Activated gamma-delta T cell (primary cell): Measurements from ENCODE around the gene C1QTNF6.

Source experiments
- DNase-seq: peaks from one replicate; lab custom pipeline; 2025; lab: John Stamatoyannopoulos, UW

The C1QTNF6 gene

DNA sequence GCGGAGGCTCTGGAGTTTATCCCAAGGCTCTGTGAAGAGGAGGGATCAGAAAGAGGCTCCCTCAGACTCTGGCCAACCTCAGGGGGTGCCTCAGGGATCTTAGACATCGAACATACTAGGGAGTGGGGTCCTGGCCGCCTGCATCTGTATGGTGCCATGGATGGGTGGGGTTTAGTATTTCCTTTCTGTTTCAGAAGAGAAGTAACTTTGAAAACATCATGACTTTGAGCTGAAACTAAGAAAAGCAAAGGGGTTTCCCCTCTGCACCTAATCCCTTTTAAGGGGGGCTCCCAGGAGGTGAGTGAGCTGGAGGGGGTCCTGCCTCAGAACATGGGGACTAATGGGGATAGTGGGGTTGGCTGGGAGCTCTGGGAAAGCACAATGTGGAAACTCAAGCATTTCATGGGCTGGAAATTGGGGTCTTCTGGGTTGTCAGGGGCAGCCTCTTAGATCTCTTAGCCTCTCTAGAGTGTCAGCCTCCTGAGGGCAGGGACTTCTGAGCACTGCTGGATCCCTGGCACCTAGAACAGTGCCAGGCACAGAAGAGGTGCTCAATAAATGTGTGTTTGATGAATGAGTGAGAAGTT, 36.0 kb upstream of the C1QTNF6 start:
- no peak for DNase-seq

DNA sequence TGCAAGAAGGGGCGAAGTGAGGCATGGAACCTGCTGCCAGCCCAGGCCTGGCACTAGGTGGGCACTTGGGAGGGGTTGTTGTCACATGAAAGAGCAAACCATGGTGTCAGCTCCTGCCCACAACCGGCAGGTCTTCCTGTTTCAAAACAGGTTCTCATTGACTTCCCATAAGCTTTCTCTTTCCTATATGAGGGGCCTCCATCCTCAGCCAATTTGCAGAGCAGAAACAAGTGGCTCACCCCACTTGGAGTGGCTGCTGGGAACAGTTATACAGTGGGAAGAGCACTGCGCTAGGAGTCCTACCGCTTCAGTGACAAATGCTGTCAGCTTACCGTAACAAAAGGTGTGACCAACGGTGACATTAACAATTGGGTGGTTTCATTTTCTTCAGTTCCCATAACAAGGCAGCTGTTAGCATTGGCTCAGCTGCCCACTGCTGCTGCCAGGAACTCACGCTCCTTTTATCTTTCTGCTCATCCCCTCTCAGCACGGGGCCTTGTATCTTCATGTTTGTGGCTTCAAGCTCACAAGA, 34.5 kb upstream of the C1QTNF6 start:
- no peak for DNase-seq

DNA sequence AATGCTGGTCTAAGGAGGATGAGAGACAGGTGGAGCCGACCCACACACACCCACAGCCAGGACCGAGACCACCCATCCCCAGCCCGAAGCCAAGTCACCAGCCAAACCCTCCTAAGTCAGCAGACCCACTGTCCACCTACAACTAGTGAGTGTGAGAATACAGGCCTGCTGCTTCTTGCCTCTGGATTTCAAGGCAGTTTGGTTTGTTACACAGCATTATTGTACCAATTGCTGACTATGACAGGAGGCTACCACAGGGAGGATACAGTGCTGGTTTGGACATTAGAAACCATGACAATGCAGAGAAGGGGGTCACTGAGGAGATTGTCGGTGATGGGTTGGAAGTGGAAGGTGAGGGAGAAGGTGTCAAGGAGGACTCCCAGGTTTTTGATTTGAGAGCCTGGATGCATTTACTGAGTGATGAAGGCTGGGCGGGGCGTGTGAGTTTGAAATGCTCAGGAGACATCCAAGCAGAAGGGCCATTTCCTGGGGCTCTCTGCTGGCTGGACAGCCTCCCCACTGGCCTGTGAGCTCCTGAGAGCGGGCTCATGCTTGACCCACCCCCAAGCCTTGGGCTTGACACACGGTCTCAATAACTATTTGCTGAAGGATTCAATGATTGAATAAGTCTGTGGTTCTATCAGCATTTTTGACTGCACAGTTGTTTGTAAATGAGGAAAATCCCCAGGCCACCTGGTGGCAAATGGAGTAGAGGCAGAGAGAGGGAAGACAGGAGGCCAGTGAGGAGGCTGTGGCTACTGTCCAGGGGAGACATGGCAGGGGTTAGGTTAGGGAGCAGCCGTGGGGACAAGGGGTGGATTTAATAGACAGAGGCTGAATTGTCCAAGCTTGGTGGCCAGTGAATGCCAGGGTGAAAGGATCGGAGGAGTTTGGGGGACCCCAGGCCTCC, 33.6 kb upstream of the C1QTNF6 start:
- no peak for DNase-seq

DNA sequence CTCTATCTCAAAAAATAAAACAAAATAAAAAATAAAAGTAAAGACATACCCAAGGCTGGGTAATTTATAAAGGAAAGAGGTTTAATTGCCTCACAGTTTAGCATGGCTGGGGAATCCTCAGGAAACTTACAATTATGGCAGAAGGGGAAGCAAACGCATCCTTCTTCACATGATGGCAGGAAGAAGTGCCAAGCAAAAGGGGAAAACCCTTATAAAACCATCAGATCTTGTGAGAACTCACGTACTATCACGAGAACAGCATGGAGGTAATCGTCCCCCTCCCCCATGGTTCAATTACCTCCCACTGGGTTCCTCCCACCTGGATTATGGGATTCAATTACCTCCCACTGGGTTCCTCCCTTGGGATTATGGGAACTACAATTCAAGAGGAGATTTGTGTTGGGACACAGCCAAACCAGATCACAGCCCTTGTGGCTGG, 32.5 kb upstream of the C1QTNF6 start:
- no peak for DNase-seq

DNA sequence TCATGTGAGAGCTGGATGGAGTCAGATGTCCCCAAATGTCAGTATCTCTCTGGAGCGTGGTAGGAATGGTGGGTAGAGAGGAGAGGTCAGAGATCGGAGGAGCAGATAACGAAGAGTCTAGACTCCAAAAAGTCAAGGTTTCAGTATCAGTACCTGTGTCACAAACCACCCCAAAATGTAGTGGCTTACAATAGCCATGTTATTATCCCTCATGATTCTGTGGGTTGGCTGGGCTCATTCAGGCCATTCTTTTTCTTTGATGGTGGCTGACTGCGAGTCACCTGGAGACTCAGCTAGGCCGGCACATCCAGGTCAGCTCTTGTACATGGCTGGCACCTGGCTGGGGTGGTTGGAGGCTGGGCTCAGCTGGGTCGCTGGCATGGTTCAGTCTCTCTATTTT, 31.5 kb upstream of the C1QTNF6 start:
- no peak for DNase-seq

DNA sequence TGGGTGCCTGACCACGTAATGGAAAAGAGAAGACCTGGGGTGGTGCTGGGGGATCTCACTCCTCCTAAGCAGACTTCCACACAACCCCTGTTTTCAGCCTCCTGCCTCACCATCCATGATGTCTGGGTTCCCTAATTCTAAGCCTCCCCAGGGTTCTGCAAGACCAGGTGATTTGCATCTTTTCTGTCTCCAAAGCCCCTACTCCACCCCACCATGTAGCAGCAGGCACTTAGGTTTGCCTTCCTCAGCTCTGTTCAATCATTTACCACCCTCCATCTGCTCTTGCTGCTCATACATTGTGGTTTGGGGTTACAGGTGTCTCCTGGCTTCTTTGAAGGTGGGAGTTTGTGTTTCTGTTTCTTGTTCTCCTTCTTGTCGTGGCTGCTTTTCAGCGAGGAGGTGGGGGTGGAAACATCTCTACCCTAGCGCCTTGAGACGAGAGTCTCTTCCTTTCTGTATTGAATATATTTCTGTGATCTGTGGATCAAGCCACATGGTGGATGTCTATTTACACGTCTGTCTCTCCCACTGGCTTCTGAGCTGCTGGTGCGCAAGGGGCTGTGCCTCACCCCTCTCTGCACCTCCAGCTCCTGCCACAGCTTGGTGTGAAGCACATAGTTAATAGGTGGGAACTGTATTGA, 30.8 kb upstream of the C1QTNF6 start:
- DNase-seq, result no peak

DNA sequence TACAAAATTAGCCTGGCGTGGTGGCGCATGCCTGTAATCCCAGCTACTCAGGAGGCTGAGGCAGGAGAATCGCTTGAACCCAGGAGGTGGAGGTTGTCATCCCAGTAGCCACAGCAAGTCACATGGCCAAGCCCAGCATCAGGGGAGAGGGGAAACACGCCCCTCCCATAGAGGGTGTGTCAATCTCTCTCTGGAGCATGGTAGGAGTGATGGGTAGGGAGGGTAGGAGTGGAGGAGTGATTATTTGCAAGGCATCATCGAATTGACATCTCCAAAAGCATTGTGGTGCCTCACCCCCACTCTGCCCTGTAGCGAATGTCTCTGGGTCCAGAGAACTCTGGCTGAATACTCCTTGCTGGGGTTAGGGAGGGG, 30.3 kb upstream of the C1QTNF6 start:
- DNase-seq, result no peak

DNA sequence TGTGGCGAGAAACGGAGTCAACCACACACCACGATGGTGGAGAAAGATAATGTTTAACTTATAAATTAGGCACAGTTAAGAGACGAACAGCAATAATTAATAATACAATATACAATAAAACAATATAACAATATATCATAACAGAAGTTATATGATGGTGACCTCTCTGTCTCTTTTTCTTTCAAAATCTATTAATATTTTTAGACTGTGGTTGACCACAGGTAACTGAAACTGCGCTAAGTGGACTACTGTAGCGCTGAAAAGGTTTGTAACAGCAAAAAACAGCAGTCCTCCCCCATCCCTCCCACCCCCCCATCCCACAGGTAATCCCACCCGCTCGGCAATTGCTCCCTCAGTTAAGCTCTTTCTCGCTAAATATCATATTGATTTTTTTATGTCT, 27.8 kb upstream of the C1QTNF6 start:
- no peak for DNase-seq

DNA sequence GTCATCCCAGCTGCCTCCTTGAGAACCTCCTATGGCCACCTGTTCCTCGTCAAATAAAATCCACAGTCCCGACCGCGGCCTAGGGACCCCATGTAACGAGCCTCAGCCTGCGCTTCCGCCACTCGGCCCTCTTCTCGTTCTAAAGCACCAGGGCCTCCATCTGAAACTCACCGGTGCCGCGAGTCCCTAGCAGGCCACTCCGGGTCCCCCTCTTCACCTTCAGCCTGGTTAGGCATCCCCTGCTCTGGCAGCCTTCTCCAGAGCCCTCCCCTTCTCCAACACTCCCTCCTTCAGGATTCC, 26.6 kb upstream of the C1QTNF6 start:
- no peak for DNase-seq

DNA sequence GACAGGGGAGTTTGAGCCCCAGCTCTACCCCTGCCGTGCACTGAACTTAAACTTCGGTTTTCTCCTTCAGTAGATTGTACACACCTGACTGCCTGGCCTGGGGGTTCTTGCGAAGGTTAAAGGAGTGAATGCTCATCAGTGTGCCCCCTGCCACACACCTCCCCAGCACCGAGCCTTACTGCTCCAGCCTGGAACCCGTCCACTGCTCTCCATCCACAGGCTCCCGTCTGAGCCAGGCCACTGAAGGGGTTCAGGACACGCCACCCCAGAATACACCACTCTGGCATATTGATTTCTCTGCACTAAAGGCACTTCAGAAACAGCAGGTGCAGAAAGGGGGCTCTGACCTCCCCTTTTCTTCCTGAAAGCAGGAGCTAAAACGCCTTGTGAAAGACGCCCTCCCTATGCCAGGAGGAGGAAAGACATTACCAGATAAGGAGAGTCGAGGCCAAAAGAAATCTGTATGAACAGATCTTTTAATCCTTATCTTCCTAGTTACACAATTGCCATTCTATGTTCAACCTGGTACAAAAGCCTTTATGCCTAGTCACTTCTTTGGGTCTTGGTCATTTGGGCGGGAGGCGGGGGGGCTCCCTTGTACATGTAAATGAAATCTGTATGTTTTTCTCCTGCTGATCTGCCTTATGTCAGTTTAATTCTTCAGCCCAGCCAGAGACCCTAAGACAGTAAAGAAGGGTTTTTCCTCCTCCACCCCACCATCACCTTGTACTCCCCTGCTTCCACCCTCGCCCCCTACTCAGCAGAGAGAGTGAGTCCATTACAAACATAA, 26.1 kb upstream of the C1QTNF6 start:
- DNase-seq, result no peak

DNA sequence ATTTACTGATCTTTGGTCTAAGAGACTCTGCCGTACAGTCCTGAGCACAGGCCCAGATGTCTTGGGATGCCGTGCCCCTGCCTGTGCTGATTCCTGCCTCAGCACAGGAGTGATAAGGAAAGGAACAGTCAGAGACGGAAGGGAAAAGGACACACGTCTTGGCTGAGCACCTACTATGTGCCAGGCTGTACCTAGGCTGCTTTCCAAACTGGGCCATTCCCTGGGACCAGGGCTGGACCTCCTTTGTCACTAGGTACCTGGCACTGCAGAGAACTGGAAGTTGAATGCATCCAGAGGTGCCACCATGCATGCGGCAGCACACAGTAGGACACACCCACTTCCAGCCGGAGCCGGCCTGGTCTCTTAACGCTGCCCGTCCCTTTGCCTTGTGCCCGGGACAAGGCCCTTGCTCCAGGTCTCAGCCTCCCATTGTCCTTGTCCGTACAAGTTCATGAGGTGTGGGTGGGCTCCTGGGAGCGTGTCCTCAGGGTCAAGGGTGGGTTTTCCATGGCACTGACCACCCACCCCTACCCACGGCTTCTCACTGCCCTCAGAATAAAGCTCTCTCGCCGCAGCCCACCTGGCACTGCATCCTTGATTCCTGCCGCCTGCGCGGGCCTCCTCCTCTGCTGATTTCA, 25.3 kb upstream of the C1QTNF6 start:
- no peak for DNase-seq

DNA sequence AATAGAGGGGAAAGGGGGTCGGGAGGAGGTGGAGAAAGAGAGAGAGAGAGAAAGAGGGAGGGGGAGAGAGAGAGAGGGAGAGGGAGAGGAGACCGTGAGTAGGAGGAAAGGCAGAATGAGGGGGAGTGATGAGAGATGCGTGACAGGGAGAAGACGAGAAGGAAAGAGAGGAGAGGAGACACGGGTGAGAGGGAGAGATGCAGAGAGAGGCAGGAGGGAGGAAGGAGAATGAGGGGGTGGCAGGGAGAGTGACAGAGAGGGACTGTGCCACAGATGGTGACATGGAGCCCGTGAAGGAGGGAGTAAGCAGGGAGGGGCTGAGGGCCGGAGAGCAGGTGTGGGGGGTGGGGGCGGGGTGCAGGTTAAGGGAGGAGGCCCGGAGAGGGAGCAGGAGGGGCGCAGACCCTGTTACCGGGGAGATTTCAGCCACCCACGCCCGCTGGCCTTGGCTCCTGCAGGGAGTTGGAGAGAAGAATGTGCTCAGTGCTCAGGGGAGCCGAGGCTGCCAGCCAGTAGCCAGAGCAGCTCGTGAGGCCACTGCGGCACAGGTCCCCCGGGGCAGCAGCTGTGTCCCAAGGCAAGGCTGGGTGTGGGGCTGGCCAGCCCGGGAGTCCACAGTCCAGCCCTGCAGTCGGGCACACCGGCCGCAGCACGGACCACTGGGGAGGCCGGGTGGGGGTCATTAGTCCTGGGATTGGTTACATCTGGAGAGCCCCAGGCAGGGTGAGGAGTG, 24.3 kb upstream of the C1QTNF6 start, which contains the start of gene SSTR3:
TSS of gene SSTR3 (minus strand) at position 304 of the 733 bp plus-strand sequence. CDS start 4,674 bp downstream, outside the sequence.
- no peak for DNase-seq

DNA sequence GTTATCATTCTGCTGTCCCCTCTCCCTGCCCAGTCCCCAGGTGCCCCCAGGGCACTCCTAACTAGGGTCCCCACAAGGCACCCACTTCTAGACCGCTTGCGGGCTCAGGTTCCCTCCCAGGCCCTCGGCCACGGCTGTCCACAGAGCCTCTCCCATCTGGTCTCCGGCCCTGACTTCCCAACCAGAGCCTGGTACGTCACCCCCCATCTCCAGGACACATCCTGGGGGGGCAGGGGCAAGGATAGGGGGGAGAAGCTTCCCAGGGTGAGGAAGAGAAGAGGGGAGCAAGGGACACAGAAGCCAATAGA, 23.8 kb upstream of the C1QTNF6 start:
- no peak for DNase-seq

DNA sequence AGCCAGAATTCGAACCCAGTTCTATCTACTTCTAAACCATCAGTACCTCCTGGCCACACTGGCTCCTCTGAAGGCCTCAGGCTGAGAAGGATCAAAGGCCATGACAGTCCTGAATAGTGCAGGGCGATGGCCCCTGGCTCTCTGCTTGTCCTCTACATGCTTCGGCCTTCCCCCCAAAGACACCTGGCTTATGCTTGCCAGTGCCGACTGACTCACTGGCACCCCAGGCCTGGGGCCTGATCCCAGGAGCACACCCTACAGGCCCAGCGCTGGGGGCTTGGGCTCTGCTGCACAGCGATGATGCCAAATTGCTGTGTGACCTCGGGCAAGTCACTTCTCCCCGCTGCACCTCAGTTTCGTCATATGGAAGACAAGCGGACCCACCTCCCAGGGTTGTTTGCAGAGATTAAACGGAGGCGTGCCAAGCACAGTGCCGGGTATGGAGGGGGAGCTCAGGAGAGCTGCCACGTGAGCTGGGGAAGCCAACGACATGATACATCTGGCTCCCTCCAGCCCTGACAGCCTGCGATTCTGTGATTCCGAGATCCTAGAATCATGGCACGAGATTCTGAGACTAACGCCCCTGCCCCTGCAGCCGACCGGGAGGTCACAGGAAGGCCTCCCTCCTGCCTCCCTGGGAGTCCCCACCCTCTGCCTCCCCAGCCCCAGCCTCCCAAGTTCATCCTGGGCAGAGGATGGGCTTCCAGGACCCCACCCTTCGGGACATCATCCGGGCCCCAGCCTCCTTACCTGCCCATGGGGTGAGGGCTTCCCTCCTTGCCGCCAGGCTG, 23.2 kb upstream of the C1QTNF6 start:
- DNase-seq, result no peak

DNA sequence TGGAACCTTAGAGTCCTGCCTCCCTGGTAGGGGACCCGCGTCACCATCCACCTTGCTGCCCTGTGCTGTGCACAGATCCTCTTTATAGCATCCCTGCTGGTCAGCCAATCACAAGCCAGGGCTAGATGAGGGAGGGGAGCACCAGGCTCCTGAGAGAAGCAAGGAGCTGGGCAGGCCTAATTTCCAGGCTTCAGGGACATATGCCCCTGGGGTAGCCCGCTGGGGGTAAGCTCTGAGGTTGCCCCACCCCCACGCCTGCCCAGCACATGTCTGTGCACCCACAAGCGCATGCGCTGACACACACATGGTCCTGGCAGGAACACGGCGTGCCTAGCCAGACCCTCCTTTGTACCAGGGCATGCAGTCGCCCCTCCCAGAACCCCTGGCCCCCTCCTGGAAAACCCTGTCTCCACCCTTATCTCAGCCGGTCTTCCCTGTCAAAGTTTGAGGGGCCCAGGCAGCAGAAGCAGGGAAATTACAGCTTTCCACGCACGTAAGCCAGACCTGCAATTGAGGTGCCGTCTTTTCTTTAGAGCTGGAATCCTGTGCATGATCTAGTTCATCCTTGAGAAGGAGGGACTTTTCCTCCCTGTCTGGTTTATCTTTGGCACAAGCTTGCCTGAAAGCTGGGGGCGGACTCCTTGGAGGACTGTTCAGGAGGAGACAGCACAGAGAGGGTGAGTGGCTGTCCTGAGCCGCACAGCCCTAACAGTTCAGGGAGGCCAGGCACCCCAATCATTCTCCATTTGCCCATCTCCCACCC, 22.2 kb upstream of the C1QTNF6 start:
- DNase-seq, result no peak

DNA sequence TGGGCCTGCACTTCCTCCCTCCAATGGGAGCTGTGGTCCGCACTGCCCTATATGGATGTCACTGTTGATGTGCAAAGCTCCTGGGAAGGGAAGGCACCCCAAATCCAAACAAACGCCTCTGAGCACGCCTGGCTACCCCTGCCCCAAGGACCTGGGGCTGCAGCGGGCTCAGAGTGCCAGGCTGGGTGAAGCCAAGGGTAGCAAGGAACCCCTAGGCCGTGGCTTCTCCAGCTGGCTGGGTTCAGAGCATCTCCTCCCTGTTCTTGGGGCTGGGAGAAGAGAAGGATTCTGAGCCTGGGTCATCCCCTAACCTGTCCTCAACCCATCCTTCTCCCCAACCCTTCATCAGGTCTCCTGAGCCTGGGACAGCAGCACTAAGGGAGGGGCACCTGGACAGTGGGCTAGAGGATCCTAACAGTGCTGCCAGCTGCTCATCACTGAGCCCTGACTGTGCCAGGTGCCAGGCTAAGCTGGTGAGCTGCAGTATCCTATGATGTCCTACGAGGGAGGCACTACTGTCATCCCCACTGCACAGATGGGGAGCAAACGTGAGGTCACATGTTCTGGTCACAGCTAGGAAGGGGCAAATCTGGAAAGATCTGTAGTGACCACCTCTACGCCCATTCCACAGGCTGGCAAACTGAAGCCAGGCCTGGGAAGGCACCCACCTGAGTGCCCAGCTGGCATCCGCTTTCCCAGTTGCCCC, 21.2 kb upstream of the C1QTNF6 start:
- DNase-seq, result no peak

DNA sequence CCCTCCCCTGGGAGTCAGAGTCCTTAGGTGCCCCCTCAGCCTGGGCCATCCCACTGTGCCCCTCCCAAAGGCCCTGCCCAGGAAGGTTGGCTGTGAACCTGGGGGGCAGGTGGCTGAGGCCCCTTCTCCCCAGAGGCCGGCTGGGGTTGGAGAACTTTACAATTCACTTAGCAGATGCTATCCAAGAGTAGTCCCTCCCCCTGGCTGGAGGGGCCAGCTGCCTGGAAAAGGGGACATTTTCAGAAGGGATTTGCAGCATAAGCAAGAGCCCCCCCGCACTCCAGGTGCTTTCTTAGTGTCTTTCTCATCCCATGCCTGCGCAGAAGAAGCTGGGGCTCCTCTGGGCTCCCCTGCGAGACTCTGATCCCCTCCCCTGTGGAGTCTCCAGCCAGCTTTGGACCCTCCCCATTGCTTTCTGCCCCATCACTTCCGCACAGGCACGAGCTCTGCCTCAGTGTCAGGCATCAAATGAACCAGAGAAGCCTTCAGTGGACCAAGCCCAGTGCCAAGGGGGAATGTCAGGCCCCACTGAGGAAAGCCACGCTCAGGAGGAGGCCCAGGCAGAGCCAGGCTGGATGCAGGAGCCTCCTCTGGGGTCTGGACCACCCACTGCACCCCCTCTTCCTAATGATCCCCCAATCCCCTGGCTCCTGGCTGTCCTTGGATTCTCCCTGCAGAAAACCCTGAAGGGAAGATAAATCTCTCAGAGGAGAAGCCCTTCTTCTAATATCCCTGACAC, 20.5 kb upstream of the C1QTNF6 start:
- no peak for DNase-seq

DNA sequence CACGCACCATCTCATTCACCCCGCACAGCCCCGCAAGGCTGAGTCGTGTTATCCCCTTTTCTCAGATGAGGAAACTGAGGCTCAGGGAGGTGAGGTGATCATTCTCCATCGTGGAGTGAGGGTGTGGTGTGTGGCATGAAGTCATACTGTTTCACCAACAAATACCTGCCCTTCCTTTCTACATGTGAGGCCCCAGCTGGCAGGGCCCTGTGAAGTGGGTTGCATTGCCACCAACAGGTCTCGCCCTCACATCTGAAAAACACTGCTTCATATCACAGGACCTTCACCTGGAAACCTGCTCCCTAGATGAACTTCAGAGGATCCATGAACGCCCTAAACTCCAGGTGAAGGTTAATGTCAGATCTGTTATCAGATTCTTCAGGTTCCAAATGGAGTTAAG, 19.9 kb upstream of the C1QTNF6 start:
- no peak for DNase-seq
